H54 (cell line): ENCODE measurements around the gene SLC49A3.
"Not testable (repeated sequence)": the region's sequence is repeated elsewhere in the genome, so short reads cannot be mapped to it uniquely, and the experiment has no call there.

ENCODE experiments used
- DNase-seq: peaks from one replicate; pipeline ENCODE4 v3.0.0; 2011; ENCODE audit warnings: low spot score, mixed read lengths; ENCODE audit not compliant: insufficient read length
- FAIRE-seq: peaks from 3 replicates; lab custom pipeline; 2011; peaks lifted over from hg19 to GRCh38; lab: Jason Lieb, UNC
- POLR2A ChIP-seq: IDR thresholded peaks from 2 replicates; pipeline ENCODE4 v1.6.1; 2011; ENCODE audit warnings: low read depth, mild to moderate bottlenecking, low read length

SLC49A3 gene

DNA sequence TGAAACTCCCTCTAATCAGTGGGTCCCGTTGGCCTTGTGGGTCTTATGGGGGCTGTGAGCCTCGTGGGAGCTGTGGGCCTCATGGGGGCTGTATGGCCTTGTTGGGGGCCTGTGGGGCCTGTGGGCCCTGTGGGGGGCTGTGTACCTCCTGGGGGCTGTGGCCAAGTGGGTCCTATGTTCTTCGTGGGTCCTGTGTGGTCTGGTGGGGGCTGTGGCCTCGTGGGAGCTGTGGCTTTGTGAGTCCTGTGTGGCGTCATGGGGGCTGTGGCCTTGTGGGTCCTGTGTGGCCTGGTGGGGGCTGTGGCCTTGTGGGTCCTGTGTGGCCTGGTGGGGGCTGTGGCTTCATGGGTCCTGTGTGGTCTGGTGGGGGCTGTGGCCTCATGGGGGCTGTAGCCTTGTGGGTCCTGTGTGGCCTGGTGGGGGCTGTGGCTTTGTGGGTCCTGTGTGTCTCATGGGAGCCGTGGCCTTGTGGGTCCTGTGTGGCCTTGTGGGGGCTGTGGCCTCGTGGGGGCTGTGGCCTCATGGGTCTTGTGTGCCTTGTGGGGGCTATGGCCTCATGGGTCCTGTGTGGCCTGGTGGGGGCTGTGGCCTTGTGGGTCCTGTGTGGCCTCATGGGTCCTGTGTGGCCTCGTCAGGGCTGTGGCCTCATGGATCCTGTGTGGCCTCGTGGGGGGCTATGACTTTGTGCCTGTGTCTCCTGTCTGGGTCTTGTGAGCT lies 24.1 kb upstream of the SLC49A3 start:
- no peak for DNase-seq
- no peak for TF ChIP-seq POLR2A
- no peak for FAIRE-seq

DNA sequence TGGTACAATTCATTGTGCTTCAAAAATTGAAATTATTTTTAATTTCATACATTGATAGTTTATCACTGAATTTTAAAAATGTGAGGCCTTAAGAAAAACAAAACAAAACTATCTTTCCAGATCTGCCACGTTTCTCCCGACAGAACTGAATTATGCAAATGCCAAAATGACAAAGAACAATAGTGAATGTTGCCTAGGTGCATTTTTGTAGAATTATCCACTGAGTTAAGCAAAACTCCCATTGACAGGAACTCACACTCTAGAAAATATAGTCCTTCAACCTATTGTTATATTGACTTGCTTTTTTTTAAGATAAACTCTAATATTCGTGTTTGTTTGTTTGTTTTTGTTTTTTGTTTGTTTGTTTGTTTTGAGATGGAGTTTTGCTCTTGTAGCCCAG lies 23.1 kb upstream of the SLC49A3 start:
- no peak for DNase-seq

DNA sequence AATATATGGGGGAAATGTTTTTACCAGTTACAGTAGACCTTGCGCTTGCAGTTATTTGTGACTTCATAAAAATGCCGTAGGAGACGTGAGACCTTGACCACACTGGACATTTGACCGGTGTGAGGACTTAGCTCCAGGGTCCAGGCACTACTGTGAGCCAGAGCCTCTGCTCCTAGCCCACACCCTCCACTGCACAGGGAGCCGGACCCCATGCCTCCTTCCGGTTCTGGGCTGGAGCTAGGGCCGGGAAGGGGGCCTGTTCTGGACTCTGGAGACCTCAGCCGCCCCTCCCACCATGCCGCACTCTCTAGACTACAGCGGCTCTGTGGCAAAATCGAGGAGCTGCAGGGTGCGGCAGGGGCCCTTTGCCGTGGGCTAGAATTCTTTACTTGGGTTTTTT lies 22.0 kb upstream of the SLC49A3 start:
- no peak for FAIRE-seq

More for the DNA sequence above, 23.1 kb upstream of the SLC49A3 start:
- no peak for FAIRE-seq
- no peak for TF ChIP-seq POLR2A

DNA sequence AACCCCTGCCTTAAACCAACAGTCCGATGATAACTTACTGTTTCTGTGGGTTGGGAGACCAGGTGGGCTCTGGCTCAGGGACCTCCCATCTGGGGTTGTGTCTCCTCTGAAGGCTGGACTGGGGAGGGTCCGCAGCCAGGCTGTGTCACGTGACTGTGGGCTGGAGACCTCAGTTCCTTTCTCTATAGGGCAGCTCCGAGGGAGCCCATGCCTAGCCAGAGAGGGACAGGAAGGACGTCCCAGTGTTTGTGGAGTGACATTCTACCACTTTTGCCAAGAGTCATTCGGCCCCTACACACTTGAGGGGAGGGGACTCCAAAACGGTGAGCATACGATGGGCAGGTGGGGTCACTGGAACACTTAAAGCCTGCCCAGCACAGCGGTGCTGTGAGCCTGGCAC lies 21.2 kb upstream of the SLC49A3 start:
- FAIRE-seq (no peak), DNase-seq (no peak)
- TF ChIP-seq POLR2A = no peak

More for the DNA sequence above, 22.0 kb upstream of the SLC49A3 start:
- DNase-seq = no peak
- no peak for TF ChIP-seq POLR2A

DNA sequence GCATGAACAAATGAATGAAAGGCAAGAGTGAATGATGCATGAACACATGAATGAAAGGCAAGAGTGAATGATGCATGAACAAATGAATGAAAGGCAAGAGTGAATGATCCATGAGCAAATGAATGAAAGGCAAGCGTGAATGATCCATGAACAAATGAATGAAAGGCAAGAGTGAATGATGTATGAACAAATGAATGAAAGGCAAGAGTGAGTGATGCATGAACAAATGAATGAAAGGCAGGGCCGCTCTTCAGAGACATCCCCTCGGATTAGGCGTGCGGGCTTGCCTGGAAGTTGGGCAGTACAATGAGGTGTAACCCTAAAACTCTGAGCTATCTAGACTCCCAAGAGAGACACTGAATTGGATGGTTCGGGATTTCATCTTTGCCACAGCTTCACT lies 20.4 kb upstream of the SLC49A3 start:
- no peak for FAIRE-seq
- no peak for TF ChIP-seq POLR2A
- no peak for DNase-seq

DNA sequence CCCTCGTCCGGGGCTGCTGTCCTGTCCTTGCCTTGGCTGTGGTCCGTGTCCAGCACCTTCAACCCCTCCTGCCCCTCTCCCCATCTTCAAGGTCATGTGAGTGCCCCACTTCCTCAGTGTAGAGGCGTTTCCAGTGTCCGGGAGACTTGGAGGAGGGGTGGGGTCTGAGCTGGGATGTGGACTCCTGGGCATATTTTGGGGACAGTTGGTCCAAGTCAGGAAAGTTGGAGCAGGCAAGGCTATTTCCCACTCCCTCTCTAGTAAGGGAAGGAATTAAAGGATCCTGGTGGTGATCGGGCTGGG lies 19.6 kb upstream of the SLC49A3 start:
- no peak for DNase-seq
- no peak for TF ChIP-seq POLR2A
- FAIRE-seq = no peak

DNA sequence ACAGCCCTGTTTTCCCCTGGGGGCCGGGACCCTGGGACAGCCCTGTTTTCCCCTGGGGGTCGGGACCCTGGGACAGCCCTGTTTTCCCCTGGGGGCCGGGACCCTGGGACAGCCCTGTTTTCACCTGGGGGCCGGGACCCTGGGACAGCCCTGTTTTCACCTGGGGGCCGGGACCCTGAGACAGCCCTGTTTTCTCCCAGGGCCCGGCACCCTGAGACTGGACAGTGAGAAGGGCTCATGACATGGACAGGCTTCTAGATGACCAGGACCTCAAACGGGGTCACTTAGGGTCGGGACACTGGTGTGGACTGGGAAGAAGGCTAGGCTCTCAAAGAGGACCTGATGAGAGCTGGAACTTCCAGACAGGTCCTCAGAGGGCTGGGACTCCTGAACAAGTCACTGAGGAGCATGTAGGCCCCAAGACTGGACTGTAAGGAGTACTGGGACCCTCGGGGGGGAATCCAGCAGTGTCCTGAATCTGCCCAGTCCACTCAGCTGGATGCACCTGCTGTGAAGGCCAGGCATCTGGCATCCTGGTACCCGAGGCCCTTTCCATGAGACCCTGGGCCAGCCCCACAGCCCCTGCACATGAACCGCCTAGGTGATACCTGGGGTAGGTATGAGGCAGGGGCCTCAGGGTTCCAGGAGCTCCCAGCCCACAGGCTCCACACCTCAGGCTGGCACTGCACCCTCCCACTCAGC lies 19.1 kb upstream of the SLC49A3 start:
- no peak for DNase-seq
- no peak for TF ChIP-seq POLR2A
- no peak for FAIRE-seq

DNA sequence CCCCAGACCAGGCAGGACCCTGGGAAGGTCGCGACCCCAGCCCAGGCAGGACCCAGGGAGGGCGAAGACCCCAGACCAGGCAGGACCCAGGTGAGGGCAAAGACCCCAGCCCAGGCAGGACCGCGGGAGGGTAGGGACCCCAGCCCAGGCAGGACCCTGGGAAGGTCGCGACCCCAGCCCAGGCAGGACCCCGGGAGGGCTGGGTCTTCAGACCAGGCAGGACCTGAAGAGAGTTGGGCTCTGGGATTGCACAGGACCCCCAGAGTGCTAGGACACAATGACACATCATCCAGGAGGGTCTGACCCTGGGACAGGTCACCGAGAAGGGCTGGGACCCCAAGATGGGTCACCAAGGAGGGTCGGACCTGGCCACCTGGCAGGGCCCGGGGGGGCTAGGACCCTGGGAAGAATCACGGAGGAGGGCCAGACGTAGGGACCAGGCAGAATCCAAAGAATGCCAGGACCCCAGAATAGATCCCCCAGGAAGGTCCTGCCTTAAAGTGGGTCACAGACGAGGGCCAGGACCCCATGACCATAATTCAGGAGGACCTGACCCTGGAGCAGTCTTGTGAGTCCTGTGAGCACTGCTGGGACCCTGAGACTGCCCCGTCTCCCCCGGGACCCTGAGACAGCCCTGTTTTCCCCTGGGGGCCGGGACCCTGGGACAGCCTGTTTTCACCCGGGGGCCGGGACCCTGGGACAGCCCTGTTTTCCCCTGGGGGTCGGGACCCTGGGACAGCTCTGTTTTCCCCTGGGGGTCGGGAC lies 18.1 kb upstream of the SLC49A3 start:
- DNase-seq (no peak), FAIRE-seq (no peak)
- TF ChIP-seq POLR2A = no peak

DNA sequence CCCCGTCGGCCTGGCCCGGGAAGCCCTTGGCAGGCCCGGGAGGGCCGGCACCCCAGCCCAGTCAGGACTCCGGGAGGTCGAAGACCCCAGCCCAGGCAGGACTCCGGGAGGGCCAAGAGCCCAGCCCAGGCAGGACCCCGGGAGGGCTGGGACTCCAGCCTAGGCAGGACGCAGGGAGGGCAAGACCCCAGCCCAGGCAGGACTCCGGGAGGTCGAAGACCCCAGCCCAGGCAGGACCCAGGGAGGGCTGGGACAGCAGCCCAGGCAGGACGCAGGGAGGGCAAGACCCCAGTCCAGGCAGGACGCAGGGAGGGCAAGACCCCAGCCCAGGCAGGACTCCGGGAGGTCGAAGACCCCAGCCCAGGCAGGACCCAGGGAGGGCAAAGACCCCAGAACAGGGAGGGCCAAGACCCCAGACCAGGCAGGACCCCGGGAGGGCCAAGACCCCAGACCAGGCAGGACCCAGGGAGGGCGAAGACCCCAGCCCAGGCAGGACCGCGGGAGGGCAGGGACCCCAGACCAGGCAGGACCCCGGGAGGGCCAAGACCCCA lies 17.2 kb upstream of the SLC49A3 start:
- FAIRE-seq, DNase-seq: not testable (repeated sequence)

DNA sequence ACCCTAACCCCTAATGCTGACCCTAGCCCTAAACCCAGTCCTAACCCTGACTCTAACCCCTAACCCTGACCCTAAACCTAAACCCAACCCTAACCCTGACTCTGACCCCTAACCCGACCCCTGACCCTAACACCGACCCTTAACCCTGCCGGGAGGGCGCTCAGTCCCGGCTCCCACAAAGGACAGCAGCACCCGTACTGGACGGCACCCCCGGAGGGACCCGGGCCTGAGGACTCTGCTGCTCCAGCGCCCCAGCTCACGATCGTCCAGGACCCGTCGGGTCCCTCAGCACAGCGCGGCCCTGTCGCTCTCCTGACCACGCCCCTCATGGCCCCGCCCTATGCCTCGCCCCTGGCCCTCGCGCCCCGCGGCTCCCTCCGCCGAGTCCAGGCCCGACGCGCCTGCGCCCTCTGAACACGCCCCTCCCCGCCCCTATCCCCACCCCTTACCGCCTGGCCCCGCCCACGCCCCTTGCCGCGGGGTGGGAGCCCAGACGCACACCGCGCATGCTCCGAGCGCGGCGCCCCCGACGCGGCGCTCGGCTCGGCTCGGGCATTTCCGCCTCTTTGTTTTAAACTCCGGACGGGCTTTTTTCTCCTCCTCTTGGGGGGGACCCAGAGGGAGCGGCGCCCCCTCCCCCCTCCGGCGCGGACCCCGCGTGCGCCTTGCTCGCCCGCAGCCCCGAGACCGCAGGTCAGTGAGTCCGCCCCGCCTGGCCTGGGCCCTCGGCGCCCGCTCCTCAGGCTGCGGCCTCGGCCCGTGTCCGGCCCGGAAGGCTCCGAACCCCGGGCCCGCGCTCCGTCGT lies 16.5 kb upstream of the SLC49A3 start, which contains the start of gene PCGF3:
Gene PCGF3 (plus strand): TSS at position 555 of the 805 bp plus-strand sequence. CDS start 27,849 bp downstream, outside the sequence.
- TF ChIP-seq POLR2A = 0 out of 2 replicates have a peak, but pooled peaks have one; percentile 21
- peak; percentile 92 for DNase-seq
- no peak for FAIRE-seq

DNA sequence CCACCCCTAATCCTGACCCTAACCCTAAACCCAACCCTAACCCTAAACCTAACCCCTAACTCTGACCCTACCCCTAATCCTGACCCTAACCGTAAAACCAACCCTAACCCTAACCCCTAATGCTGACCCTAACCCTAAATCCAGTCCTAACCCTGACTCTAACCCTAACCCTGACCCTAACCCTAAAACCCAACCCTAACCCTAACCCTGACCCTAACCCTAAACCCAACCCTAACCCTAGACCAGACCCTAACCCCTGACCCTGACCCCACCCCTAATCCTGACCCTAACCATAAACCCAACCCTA lies 16.0 kb upstream of the SLC49A3 start:
- FAIRE-seq (no peak), DNase-seq (no peak)
- TF ChIP-seq POLR2A = no peak

DNA sequence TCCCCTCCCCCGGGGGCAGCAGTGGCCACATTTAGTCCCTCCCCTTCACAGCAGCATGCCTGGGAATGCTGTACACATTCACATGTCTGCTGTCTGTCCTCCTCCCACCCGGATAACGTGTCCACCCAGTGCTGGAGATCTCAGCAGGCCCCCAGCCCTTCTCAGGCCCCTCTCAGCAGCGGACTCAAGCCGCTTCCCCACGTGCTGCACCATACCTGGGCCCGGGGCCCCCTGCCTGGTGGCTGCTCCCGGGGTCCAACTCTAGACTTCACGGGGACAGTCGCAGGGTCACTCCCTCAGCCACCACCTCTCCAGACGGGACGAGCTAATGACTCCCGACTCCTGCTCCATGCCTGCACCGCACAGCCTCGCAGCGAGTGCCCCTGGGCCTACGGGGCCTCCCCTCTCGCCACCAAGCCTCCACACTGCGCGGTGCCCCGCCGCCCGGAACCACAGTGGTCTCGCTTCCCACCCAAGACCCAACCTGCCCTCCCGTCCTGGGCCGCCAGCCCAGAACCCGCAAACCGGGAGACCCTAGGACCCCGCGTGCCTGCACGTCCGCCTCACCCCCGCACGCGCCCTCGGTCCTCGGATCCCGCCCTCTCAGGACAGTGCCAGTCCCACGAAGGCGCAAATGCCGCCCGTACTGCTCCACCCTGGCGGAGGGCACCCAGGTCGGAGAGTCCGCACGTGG lies 15.4 kb upstream of the SLC49A3 start:
- DNase-seq (no peak), FAIRE-seq (no peak)
- TF ChIP-seq POLR2A = no peak
